Measurements from ENCODE around the gene UNC13B.

DNA sequence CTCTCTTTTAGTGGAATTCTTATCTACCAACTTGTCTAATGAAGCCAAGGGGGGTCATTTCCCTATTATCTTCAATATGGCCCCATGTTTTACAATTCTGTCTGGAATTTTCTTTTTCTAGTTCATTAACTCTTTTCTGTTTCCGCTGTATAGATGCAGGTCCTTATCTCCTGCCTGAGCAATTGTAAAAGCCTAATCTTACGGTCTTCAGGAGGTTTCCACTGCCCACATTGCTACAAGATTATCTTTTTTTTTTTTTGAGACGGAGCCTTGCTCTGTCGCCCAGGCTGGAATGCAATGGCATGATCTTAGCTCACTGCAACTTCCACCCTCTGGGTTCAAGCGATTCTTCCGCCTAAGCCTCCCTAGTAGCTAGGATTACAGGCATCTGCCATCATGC lies 132.3 kb downstream of the UNC13B start:
- TF ChIP-seq, protein P1, sequence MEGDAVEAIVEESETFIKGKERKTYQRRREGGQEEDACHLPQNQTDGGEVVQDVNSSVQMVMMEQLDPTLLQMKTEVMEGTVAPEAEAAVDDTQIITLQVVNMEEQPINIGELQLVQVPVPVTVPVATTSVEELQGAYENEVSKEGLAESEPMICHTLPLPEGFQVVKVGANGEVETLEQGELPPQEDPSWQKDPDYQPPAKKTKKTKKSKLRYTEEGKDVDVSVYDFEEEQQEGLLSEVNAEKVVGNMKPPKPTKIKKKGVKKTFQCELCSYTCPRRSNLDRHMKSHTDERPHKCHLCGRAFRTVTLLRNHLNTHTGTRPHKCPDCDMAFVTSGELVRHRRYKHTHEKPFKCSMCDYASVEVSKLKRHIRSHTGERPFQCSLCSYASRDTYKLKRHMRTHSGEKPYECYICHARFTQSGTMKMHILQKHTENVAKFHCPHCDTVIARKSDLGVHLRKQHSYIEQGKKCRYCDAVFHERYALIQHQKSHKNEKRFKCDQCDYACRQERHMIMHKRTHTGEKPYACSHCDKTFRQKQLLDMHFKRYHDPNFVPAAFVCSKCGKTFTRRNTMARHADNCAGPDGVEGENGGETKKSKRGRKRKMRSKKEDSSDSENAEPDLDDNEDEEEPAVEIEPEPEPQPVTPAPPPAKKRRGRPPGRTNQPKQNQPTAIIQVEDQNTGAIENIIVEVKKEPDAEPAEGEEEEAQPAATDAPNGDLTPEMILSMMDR (IDR thresholded peaks at IDR 0.05), result no peak
- TF ChIP-seq EP300 (IDR thresholded peaks at IDR 0.05), result no peak
